GM23338 (cell line): ENCODE results near the gene CHKB. TPM values are rescaled to one million over a fixed set of nuclear protein-coding genes. Genes with fewer than 3 reads are reported as not detected.

ENCODE experiments used
- ATAC-seq: fragments of 200-7000 bp; cut with Tn5 transposase; 3 replicates; pipeline ENCODE4 v1.9.1; 2020
- DNase-seq: peaks from one replicate; pipeline ENCODE4 v3.0.0-alpha.2; 2015; ENCODE audit warnings: low spot score
- H2AFZ ChIP-seq: fragments of 200-600 bp; sonication (generic); 2 replicates; pipeline ENCODE4 v1.8.0; 2016; ENCODE audit warnings: antibody characterized with exemption, mild to moderate bottlenecking, moderate library complexity
- H3F3A ChIP-seq: fragments of 200-600 bp; sonication (generic); replicated peaks from 2 replicates; pipeline ENCODE4 v1.8.0; 2017; ENCODE audit warnings: antibody characterized with exemption, mixed run types, low read depth
- H3K27ac ChIP-seq: fragments of 200-600 bp; sonication (generic); 2 replicates; pipeline ENCODE4 v1.6.1; 2016; ENCODE audit warnings: low read depth
- H3K27me3 ChIP-seq: fragments of 200-600 bp; sonication (generic); 2 replicates; pipeline ENCODE4 v1.8.0; 2016; ENCODE audit warnings: mild to moderate bottlenecking, mixed run types, moderate library complexity; ENCODE audit not compliant: insufficient read depth
- H3K36me3 ChIP-seq: fragments of 200-600 bp; sonication (generic); 2 replicates; pipeline ENCODE4 v1.8.0; 2016; ENCODE audit warnings: mild to moderate bottlenecking; ENCODE audit not compliant: insufficient read depth
- H3K4me1 ChIP-seq: fragments of 200-600 bp; sonication (generic); 2 replicates; pipeline ENCODE4 v1.8.0; 2016; ENCODE audit warnings: mild to moderate bottlenecking, moderate library complexity; ENCODE audit not compliant: insufficient read depth
- H3K4me2 ChIP-seq: fragments of 200-600 bp; sonication (generic); 2 replicates; pipeline ENCODE4 v1.7.1; 2017; ENCODE audit warnings: mixed run types
- H3K4me3 ChIP-seq: fragments of 200-600 bp; sonication (generic); 2 replicates; pipeline ENCODE4 v1.6.1; 2016; ENCODE audit warnings: mixed run types
- H3K79me2 ChIP-seq: fragments of 200-600 bp; sonication (generic); replicated peaks from 2 replicates; pipeline ENCODE4 v1.8.0; 2017; ENCODE audit warnings: mild to moderate bottlenecking; ENCODE audit not compliant: insufficient read depth
- H3K9me2 ChIP-seq: fragments of 200-600 bp; sonication (generic); 2 replicates; pipeline ENCODE4 v1.8.0; 2017; ENCODE audit not compliant: insufficient read depth
- H4K20me1 ChIP-seq: fragments of 200-600 bp; sonication (generic); replicated peaks from 2 replicates; pipeline ENCODE4 v1.8.0; 2017; ENCODE audit warnings: mild to moderate bottlenecking; ENCODE audit not compliant: insufficient read depth
- H3K27ac Mint-ChIP-seq: 2 replicates; pipeline ENCODE4 v1.8.0; 2020; ENCODE audit warnings: inconsistent platforms, mild to moderate bottlenecking, moderate library complexity, mixed read lengths
- H3K27me3 Mint-ChIP-seq: 3 replicates; pipeline ENCODE4 v1.8.0; 2022; ENCODE audit warnings: low read depth, mild to moderate bottlenecking, moderate library complexity, mixed read lengths, inconsistent platforms; ENCODE audit not compliant: insufficient read depth, poor library complexity
- H3K36me3 Mint-ChIP-seq: 3 replicates; pipeline ENCODE4 v1.8.0; 2021; ENCODE audit warnings: low read depth, mild to moderate bottlenecking, inconsistent platforms, moderate library complexity, mixed read lengths
- H3K4me1 Mint-ChIP-seq: 3 replicates; pipeline ENCODE4 v1.8.0; 2020; ENCODE audit warnings: mild to moderate bottlenecking, inconsistent platforms, mixed read lengths
- H3K4me3 Mint-ChIP-seq: 3 replicates; pipeline ENCODE4 v1.8.0; 2021; ENCODE audit warnings: moderate library complexity, mild to moderate bottlenecking, inconsistent platforms, mixed read lengths
- H3K9me3 Mint-ChIP-seq: 3 replicates; pipeline ENCODE4 v1.8.0; 2020; ENCODE audit warnings: moderate library complexity, mild to moderate bottlenecking, inconsistent platforms, mixed read lengths
- CREB1 ChIP-seq: fragments of 250-450 bp; sonication (Bioruptor Pico); IDR thresholded peaks from 2 replicates; pipeline ENCODE4 v1.5.0; 2020; ENCODE audit warnings: low read depth, mild to moderate bottlenecking, moderate library complexity
- EZH2 ChIP-seq: fragments of 200-600 bp; sonication (generic); IDR thresholded peaks from one replicate; pipeline ENCODE4 v1.8.0; 2017; ENCODE audit warnings: antibody characterized with exemption, mild to moderate bottlenecking, low read depth; ENCODE audit not compliant: unreplicated experiment
- EZH2phosphoT487 ChIP-seq: fragments of 200-600 bp; sonication (generic); IDR thresholded peaks from one replicate; pipeline ENCODE4 v1.8.1; 2018; ENCODE audit warnings: antibody characterized with exemption; ENCODE audit not compliant: unreplicated experiment
- JUNB ChIP-seq: IDR thresholded peaks from one replicate; pipeline ENCODE4 v1.6.1; 2016; ENCODE audit warnings: antibody characterized with exemption; ENCODE audit not compliant: unreplicated experiment
- NANOG ChIP-seq: IDR thresholded peaks from 2 replicates; pipeline ENCODE4 v1.6.1; 2016; ENCODE audit warnings: antibody characterized with exemption, borderline replicate concordance
- POLR2AphosphoS5 ChIP-seq: IDR thresholded peaks from 2 replicates; pipeline ENCODE4 v1.6.1; 2016; ENCODE audit warnings: antibody characterized with exemption, low read depth
- STAT1 ChIP-seq: IDR thresholded peaks from one replicate; pipeline ENCODE4 v1.6.1; 2016; ENCODE audit warnings: antibody characterized with exemption; ENCODE audit not compliant: unreplicated experiment
- ZNF114 ChIP-seq: fragments of 250-450 bp; sonication (Bioruptor Pico); IDR thresholded peaks from 2 replicates; pipeline ENCODE4 v1.5.0; 2020; ENCODE audit warnings: mild to moderate bottlenecking, moderate library complexity
- ZNF331 ChIP-seq: fragments of 250-450 bp; sonication (Bioruptor Pico); IDR thresholded peaks from 2 replicates; pipeline ENCODE4 v1.5.0; 2020; ENCODE audit warnings: low read depth, mild to moderate bottlenecking, moderate library complexity
- polyA plus RNA-seq: library from polyadenylated mRNA; unstranded; fragments of >200 nt; fragmentation: Nextera tagmentation; extraction: Ambion mirVana; gene quantifications from 2 replicates; pipeline ENCODE4 v1.2.1, GENCODE V29; 2016
- total RNA-seq: library from RNA; depleted of rRNA; stranded (reverse); fragments of >200 nt; shearing (Covaris generic); gene quantifications from 2 replicates; pipeline ENCODE4 v1.2.3, GENCODE V29; 2014
- TF ChIP-seq, protein P1 (sequence below): IDR thresholded peaks from one replicate; pipeline ENCODE4 v1.6.1; 2018; ENCODE audit warnings: antibody characterized with exemption; ENCODE audit not compliant: unreplicated experiment
- TF ChIP-seq, protein P2 (sequence below), 2 experiments: fragments of 200-600 bp in 1 of 2; sonication (generic) in 1 of 2; conservative IDR thresholded peaks; 2 replicates each; pipeline versions ENCODE4 v1.5.1 to v1.6.1; 2016 to 2017; ENCODE audit warnings: antibody characterized with exemption in 2 of 2, low read depth in 2 of 2, mild to moderate bottlenecking in 2 of 2, moderate library complexity in 1 of 2
- TF ChIP-seq, protein P3 (sequence below): IDR thresholded peaks from 2 replicates; pipeline ENCODE4 v1.6.1; 2016; ENCODE audit warnings: antibody characterized with exemption
- TF ChIP-seq, protein P4 (sequence below): fragments of 250-450 bp; sonication (Bioruptor Pico); IDR thresholded peaks from 2 replicates; pipeline ENCODE4 v1.5.0; 2020; ENCODE audit warnings: mild to moderate bottlenecking, moderate library complexity

The CHKB gene
- total and polyA plus RNA-seq, 2 experiments from 2014 or later: 51.2 to 61.6 TPM

DNA sequence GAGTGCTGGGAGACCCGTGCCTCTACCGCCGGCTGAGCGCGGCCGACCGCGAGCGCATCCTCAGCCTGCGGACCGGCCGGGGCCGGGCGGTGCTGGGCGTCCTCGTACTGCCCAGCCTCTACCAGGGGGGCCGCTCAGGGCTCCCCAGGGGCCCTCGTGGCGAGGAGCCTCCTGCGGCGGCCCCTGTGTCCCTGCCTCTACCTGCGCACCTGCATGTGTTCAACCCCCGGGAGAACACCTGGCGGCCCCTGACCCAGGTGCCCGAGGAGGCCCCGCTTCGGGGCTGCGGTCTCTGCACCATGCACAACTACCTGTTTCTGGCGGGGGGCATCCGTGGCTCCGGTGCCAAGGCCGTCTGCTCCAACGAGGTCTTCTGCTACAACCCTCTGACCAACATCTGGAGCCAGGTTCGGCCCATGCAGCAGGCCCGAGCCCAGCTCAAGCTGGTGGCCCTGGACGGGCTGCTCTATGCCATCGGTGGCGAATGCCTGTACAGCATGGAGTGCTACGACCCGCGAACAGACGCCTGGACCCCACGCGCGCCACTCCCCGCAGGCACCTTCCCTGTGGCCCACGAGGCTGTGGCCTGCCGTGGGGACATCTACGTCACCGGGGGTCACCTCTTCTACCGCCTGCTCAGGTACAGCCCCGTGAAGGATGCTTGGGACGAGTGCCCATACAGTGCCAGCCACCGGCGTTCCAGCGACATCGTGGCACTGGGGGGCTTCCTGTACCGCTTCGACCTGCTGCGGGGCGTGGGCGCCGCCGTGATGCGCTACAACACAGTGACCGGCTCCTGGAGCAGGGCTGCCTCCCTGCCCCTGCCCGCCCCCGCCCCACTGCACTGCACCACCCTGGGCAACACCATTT is 33.5 kb downstream of the CHKB start:
- no peak for TF ChIP-seq JUNB
- TF ChIP-seq, protein P1, sequence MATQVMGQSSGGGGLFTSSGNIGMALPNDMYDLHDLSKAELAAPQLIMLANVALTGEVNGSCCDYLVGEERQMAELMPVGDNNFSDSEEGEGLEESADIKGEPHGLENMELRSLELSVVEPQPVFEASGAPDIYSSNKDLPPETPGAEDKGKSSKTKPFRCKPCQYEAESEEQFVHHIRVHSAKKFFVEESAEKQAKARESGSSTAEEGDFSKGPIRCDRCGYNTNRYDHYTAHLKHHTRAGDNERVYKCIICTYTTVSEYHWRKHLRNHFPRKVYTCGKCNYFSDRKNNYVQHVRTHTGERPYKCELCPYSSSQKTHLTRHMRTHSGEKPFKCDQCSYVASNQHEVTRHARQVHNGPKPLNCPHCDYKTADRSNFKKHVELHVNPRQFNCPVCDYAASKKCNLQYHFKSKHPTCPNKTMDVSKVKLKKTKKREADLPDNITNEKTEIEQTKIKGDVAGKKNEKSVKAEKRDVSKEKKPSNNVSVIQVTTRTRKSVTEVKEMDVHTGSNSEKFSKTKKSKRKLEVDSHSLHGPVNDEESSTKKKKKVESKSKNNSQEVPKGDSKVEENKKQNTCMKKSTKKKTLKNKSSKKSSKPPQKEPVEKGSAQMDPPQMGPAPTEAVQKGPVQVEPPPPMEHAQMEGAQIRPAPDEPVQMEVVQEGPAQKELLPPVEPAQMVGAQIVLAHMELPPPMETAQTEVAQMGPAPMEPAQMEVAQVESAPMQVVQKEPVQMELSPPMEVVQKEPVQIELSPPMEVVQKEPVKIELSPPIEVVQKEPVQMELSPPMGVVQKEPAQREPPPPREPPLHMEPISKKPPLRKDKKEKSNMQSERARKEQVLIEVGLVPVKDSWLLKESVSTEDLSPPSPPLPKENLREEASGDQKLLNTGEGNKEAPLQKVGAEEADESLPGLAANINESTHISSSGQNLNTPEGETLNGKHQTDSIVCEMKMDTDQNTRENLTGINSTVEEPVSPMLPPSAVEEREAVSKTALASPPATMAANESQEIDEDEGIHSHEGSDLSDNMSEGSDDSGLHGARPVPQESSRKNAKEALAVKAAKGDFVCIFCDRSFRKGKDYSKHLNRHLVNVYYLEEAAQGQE: no peak
- TF ChIP-seq STAT1: no peak
- TF ChIP-seq EZH2: no peak
- no peak for TF ChIP-seq ZNF331 (CRISPR knock-in tag)
- TF ChIP-seq NANOG: no peak
- no peak for TF ChIP-seq EZH2phosphoT487
- TF ChIP-seq, protein P2, sequence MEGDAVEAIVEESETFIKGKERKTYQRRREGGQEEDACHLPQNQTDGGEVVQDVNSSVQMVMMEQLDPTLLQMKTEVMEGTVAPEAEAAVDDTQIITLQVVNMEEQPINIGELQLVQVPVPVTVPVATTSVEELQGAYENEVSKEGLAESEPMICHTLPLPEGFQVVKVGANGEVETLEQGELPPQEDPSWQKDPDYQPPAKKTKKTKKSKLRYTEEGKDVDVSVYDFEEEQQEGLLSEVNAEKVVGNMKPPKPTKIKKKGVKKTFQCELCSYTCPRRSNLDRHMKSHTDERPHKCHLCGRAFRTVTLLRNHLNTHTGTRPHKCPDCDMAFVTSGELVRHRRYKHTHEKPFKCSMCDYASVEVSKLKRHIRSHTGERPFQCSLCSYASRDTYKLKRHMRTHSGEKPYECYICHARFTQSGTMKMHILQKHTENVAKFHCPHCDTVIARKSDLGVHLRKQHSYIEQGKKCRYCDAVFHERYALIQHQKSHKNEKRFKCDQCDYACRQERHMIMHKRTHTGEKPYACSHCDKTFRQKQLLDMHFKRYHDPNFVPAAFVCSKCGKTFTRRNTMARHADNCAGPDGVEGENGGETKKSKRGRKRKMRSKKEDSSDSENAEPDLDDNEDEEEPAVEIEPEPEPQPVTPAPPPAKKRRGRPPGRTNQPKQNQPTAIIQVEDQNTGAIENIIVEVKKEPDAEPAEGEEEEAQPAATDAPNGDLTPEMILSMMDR (conservative IDR thresholded peaks at IDR 0.05; ENCODE audit: low read depth in 2 of 2): no peak
- TF ChIP-seq, protein P3, sequence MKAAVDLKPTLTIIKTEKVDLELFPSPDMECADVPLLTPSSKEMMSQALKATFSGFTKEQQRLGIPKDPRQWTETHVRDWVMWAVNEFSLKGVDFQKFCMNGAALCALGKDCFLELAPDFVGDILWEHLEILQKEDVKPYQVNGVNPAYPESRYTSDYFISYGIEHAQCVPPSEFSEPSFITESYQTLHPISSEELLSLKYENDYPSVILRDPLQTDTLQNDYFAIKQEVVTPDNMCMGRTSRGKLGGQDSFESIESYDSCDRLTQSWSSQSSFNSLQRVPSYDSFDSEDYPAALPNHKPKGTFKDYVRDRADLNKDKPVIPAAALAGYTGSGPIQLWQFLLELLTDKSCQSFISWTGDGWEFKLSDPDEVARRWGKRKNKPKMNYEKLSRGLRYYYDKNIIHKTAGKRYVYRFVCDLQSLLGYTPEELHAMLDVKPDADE: no peak
- TF ChIP-seq, protein P4, sequence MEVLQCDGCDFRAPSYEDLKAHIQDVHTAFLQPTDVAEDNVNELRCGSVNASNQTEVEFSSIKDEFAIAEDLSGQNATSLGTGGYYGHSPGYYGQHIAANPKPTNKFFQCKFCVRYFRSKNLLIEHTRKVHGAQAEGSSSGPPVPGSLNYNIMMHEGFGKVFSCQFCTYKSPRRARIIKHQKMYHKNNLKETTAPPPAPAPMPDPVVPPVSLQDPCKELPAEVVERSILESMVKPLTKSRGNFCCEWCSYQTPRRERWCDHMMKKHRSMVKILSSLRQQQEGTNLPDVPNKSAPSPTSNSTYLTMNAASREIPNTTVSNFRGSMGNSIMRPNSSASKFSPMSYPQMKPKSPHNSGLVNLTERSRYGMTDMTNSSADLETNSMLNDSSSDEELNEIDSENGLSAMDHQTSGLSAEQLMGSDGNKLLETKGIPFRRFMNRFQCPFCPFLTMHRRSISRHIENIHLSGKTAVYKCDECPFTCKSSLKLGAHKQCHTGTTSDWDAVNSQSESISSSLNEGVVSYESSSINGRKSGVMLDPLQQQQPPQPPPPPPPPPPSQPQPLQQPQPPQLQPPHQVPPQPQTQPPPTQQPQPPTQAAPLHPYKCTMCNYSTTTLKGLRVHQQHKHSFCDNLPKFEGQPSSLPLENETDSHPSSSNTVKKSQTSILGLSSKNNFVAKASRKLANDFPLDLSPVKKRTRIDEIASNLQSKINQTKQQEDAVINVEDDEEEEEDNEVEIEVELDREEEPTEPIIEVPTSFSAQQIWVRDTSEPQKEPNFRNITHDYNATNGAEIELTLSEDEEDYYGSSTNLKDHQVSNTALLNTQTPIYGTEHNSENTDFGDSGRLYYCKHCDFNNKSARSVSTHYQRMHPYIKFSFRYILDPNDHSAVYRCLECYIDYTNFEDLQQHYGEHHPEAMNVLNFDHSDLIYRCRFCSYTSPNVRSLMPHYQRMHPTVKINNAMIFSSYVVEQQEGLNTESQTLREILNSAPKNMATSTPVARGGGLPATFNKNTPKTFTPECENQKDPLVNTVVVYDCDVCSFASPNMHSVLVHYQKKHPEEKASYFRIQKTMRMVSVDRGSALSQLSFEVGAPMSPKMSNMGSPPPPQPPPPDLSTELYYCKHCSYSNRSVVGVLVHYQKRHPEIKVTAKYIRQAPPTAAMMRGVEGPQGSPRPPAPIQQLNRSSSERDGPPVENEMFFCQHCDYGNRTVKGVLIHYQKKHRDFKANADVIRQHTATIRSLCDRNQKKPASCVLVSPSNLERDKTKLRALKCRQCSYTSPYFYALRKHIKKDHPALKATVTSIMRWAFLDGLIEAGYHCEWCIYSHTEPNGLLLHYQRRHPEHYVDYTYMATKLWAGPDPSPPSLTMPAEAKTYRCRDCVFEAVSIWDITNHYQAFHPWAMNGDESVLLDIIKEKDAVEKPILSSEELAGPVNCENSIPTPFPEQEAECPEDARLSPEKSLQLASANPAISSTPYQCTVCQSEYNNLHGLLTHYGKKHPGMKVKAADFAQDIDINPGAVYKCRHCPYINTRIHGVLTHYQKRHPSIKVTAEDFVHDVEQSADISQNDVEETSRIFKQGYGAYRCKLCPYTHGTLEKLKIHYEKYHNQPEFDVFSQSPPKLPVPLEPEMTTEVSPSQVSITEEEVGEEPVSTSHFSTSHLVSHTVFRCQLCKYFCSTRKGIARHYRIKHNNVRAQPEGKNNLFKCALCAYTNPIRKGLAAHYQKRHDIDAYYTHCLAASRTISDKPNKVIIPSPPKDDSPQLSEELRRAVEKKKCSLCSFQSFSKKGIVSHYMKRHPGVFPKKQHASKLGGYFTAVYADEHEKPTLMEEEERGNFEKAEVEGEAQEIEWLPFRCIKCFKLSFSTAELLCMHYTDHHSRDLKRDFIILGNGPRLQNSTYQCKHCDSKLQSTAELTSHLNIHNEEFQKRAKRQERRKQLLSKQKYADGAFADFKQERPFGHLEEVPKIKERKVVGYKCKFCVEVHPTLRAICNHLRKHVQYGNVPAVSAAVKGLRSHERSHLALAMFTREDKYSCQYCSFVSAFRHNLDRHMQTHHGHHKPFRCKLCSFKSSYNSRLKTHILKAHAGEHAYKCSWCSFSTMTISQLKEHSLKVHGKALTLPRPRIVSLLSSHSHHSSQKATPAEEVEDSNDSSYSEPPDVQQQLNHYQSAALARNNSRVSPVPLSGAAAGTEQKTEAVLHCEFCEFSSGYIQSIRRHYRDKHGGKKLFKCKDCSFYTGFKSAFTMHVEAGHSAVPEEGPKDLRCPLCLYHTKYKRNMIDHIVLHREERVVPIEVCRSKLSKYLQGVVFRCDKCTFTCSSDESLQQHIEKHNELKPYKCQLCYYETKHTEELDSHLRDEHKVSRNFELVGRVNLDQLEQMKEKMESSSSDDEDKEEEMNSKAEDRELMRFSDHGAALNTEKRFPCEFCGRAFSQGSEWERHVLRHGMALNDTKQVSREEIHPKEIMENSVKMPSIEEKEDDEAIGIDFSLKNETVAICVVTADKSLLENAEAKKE (CRISPR knock-in tag): no peak
- no peak for TF ChIP-seq CREB1 (CRISPR knock-in tag)
- no peak for TF ChIP-seq POLR2AphosphoS5
- no peak for TF ChIP-seq ZNF114 (CRISPR knock-in tag)
- Histone ChIP-seq H4K20me1 (no peaks in the 10 kb centered on the region), H3K36me3 (no peaks in the 10 kb centered on the region), H2AFZ (peak overlapping the region; percentile 90), H3K27ac (no peak overlapping the region), H3K4me2 (peak overlapping the region; percentile 66; the same call in 1 of the 2 replicates), H3K27me3 (peaks cover 31% of the 10 kb centered on the region), H3K79me2 (no peaks in the 10 kb centered on the region), H3K9me2 (no peaks in the 10 kb centered on the region), H3F3A (peaks cover 7% of the 10 kb centered on the region; the same call in 1 of the 2 replicates), H3K4me1 (no peaks in the 10 kb centered on the region; the same call in 1 of the 2 replicates), H3K4me3 (peak overlapping the region; percentile 45; the same call in 1 of the 2 replicates)
- ATAC-seq (peak; percentile 15), DNase-seq (no peak)
- H3K9me3 Mint-ChIP-seq: no peaks in the 10 kb centered on the region
- H3K27ac Mint-ChIP-seq: no peak overlapping the region
- H3K4me1 Mint-ChIP-seq: no peaks in the 10 kb centered on the region
- H3K27me3 Mint-ChIP-seq: peaks cover 33% of the 10 kb centered on the region
- no peak overlapping the region for H3K4me3 Mint-ChIP-seq
- no peaks in the 10 kb centered on the region for H3K36me3 Mint-ChIP-seq
